ENCODE results near the gene SAV1.
"Not testable (repeated sequence)": the region's sequence is repeated elsewhere in the genome, so short reads cannot be mapped to it uniquely, and the experiment has no call there.

Gene SAV1

DNA sequence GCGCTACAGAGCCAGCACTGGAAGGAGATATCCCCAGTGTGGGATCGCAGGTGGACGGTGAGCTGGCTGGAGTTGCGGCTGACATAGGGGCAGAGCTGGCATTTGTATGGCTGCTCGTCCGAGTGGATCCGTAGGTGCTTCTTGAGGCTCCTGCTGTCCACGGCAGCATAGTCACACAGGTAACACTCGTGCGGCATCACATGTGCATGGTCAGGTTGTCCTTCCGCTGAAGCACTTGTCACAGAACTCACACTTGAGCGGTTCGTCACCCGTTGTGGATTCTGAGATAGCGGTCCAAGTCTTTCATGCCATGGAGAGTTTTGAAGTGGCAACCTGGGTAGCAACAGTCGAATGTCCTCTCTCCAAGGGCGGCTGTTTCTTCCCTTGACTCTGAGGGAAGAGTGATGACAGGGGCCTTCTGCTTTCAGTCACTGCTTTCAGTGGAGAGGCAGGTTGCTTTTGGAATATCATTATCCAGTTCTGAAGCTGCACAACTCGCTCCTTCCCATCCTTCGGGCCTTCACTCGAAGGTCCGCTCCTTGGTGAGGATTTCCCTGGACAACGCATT lies 37.0 kb upstream of the SAV1 start:
- H3K36me3 ChIP-seq (ENCODE audit: control insufficient read depth, insufficient read depth, low read length), result no peaks in the 10 kb centered on the region
- H3K4me2 ChIP-seq (ENCODE audit: low read length), result no peak overlapping the region
- no peaks in the 10 kb centered on the region for H3K4me1 ChIP-seq
- H3K9ac ChIP-seq, result no peak overlapping the region
- H2AFZ ChIP-seq, result no peak overlapping the region
- no peak overlapping the region for H3K27ac ChIP-seq
- H3K9me3 ChIP-seq (ENCODE audit: control insufficient read depth, low read length), result no peaks in the 10 kb centered on the region
- TF ChIP-seq, protein P1, sequence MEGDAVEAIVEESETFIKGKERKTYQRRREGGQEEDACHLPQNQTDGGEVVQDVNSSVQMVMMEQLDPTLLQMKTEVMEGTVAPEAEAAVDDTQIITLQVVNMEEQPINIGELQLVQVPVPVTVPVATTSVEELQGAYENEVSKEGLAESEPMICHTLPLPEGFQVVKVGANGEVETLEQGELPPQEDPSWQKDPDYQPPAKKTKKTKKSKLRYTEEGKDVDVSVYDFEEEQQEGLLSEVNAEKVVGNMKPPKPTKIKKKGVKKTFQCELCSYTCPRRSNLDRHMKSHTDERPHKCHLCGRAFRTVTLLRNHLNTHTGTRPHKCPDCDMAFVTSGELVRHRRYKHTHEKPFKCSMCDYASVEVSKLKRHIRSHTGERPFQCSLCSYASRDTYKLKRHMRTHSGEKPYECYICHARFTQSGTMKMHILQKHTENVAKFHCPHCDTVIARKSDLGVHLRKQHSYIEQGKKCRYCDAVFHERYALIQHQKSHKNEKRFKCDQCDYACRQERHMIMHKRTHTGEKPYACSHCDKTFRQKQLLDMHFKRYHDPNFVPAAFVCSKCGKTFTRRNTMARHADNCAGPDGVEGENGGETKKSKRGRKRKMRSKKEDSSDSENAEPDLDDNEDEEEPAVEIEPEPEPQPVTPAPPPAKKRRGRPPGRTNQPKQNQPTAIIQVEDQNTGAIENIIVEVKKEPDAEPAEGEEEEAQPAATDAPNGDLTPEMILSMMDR (IDR thresholded peaks at IDR 0.05), result no peak
- H3K4me3 ChIP-seq (ENCODE audit: low read depth, low read length), result no peak overlapping the region
- H3K79me2 ChIP-seq, result no peaks in the 10 kb centered on the region
- no peaks in the 10 kb centered on the region for H3K27me3 ChIP-seq (ENCODE audit: control insufficient read depth, insufficient read depth, low read length)

DNA sequence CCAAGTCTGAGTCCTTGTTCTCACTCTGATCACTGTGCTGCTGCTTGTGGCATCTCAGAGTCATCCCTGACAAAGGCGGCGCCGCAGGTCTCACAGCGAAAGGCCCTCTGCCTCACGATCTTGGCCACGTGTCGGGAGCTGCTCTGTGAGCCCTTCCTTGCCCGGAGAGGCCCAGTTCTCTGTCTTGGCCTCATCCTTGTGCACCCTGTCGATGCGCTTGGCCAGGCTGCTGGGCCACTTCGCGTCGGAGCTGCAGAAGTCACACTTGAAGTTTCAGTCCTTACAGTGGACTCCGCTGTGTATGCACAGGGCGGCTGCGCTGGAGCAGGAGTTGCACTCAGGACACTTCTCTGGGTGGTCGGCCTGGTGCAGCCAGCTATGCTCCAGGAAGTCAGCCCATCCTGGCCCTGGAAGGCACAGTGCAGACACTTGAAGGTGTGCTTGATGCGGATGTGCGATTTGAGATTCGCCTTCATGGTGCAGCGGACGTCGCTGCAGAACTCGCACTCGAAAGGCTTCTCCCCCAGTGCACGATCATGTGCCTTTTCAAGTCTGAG lies 36.4 kb upstream of the SAV1 start:
- Histone ChIP-seq H3K36me3 (ENCODE audit: control insufficient read depth, insufficient read depth, low read length) (no peaks in the 10 kb centered on the region), H3K27me3 (ENCODE audit: control insufficient read depth, insufficient read depth, low read length) (no peaks in the 10 kb centered on the region), H2AFZ (no peak overlapping the region), H3K4me1 (no peaks in the 10 kb centered on the region), H3K79me2 (no peaks in the 10 kb centered on the region), H3K27ac (no peak overlapping the region), H3K4me3 (ENCODE audit: low read depth, low read length) (no peak overlapping the region), H3K4me2 (ENCODE audit: low read length) (no peak overlapping the region), H3K9ac (no peak overlapping the region), H3K9me3 (ENCODE audit: control insufficient read depth, low read length) (no peaks in the 10 kb centered on the region)
- TF ChIP-seq, protein P1 (IDR thresholded peaks at IDR 0.05), result no peak

DNA sequence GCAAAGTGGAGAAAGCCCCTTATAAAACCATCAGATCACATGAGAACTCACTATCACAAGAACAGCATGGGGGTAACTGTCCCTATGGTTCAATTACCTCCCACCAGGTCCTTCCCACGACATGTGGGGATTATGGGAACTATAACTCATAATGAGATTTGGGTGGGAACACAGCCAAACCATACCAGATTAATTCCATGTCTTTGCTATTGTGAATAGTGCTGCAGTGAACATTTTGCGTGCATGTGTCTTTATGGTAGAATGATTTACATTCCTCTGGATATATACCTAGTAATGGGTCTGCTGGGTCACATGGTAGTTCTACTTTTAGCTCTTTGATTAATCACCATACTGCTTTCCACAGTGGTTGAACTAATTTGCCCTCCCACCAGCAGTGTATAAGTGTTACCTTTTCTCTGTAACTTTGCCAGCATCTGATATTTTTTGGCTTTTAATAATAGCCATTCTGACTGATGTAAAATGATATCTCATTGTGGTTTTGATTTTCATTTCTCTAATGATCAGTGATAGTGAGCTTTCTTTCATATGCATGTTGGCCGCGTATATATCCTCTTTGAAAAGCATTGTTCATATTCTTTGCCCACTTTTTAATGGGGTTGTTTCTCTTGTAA lies 29.7 kb upstream of the SAV1 start:
- no peaks in the 10 kb centered on the region for H3K79me2 ChIP-seq
- H3K27me3 ChIP-seq (ENCODE audit: control insufficient read depth, insufficient read depth, low read length), result no peaks in the 10 kb centered on the region
- no peaks in the 10 kb centered on the region for H3K9me3 ChIP-seq (ENCODE audit: control insufficient read depth, low read length)
- no peaks in the 10 kb centered on the region for H3K36me3 ChIP-seq (ENCODE audit: control insufficient read depth, insufficient read depth, low read length)
- no peak overlapping the region for H3K4me3 ChIP-seq (ENCODE audit: low read depth, low read length)
- TF ChIP-seq, protein P1 (IDR thresholded peaks at IDR 0.05), result no peak
- no peak overlapping the region for H3K27ac ChIP-seq
- no peak overlapping the region for H3K4me2 ChIP-seq (ENCODE audit: low read length)
- no peak overlapping the region for H2AFZ ChIP-seq
- no peaks in the 10 kb centered on the region for H3K4me1 ChIP-seq
- no peak overlapping the region for H3K9ac ChIP-seq

DNA sequence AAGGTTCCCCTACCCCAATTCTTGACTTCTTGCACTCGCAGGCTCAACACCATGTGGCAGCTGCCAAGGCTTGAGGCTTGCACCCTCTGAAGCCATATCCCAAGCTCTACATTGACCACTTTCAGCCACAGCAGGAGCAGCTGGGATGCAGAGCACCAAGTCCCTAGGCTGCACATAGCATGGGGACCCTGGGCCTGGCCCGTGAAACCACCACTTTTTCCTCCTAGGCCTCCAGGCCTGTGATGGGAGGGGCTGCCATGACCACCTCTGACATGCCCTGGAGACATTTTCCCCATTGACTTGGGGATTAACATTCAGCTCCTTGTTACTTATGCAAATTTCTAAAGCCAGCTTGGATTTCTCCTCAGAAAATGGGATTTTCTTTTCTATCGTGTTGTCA lies 26.2 kb upstream of the SAV1 start:
- not testable (repeated sequence) for H3K27me3 ChIP-seq (ENCODE audit: control insufficient read depth, insufficient read depth, low read length); H3K36me3 ChIP-seq (ENCODE audit: control insufficient read depth, insufficient read depth, low read length); H3K79me2 ChIP-seq; H3K4me1 ChIP-seq; H2AFZ ChIP-seq; H3K4me3 ChIP-seq (ENCODE audit: low read depth, low read length); H3K9me3 ChIP-seq (ENCODE audit: control insufficient read depth, low read length); H3K27ac ChIP-seq; H3K4me2 ChIP-seq (ENCODE audit: low read length); H3K9ac ChIP-seq

DNA sequence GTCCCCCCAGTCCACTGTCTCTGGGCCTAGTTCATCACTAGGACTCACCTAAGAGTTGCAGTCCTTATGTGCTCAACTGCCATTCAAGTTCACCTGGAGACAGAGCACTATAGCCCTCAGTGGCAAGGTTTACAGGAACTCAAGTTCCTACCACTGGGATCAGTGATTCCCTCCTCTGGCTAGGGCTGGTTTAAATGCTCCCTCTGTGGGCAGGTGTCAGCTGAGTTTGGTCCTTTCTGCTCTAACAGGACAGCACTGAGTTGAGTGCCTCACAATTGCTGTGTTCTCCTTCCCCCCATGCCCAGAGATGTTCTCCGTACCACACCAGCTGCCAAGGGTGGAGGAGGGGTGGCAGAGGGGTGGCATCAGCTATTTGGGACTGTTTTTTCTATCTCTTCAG lies 20.8 kb upstream of the SAV1 start:
- Histone ChIP-seq H3K9ac (no peak overlapping the region), H3K27ac (no peak overlapping the region), H3K79me2 (no peaks in the 10 kb centered on the region), H3K4me2 (ENCODE audit: low read length) (no peak overlapping the region), H3K4me3 (ENCODE audit: low read depth, low read length) (no peak overlapping the region), H3K36me3 (ENCODE audit: control insufficient read depth, insufficient read depth, low read length) (no peaks in the 10 kb centered on the region), H3K9me3 (ENCODE audit: control insufficient read depth, low read length) (no peaks in the 10 kb centered on the region), H3K27me3 (ENCODE audit: control insufficient read depth, insufficient read depth, low read length) (no peaks in the 10 kb centered on the region), H2AFZ (no peak overlapping the region), H3K4me1 (no peaks in the 10 kb centered on the region)
- TF ChIP-seq, protein P1 (IDR thresholded peaks at IDR 0.05), result peak; percentile 12

All from parathyroid adenoma (tissue), 2 donors.